ENCODE measurements around the gene WDFY4. TPM values are rescaled to one million over a fixed set of nuclear protein-coding genes. Genes with fewer than 3 reads are reported as not detected.
A peak's percentile ranks its signal among the peaks of the same experiment; 100 is the strongest.

Gene WDFY4
- total and polyA plus RNA-seq, 2 experiments from 2014 or later, result not detected

GRCh38 chr10:48981310-48981907, 296.7 kb downstream of the WDFY4 start:
- Histone ChIP-seq H3K4me3 (no peak overlapping the region), H3K9ac (no peak overlapping the region), H3K9me2 (ENCODE audit: insufficient read depth) (no peaks in the 10 kb centered on the region), H3K4me2 (ENCODE audit: unreplicated experiment) (no peak overlapping the region), H3K79me2 (ENCODE audit: insufficient read depth) (no peaks in the 10 kb centered on the region), H3K27me3 (replicated peaks; ENCODE audit: insufficient read depth) (peaks cover 16% of the 10 kb centered on the region; the same call in 1 of the 2 replicates), H3K27ac (no peak overlapping the region), H3K4me1 (ENCODE audit: insufficient read depth) (no peaks in the 10 kb centered on the region), H3K36me3 (ENCODE audit: low read depth) (no peaks in the 10 kb centered on the region), H3F3A (ENCODE audit: insufficient read depth) (no peaks in the 10 kb centered on the region), H2AFZ (no peak overlapping the region), H3K9me3 (ENCODE audit: low read depth) (no peaks in the 10 kb centered on the region), H4K20me1 (ENCODE audit: insufficient read depth) (no peaks in the 10 kb centered on the region)
- 21 to 23% methylated on average over 11 to 12 of the region's 12 CpGs for WGBS, 2 experiments (ENCODE audit: low coverage in 1 of 2, low lambda C conversion rate in 2 of 2, missing lambda C conversion rate in 2 of 2)
- in situ Hi-C loops (cut with MboI), result no loop called here
- TF ChIP-seq EZH2phosphoT487 (IDR thresholded peaks at IDR 0.05; ENCODE audit: insufficient read depth, low read depth) (no peak), EZH2 (IDR thresholded peaks at IDR 0.05; ENCODE audit: insufficient read depth, poor library complexity, severe bottlenecking) (no peak)
- DNase-seq, result peak; percentile 66

DNA sequence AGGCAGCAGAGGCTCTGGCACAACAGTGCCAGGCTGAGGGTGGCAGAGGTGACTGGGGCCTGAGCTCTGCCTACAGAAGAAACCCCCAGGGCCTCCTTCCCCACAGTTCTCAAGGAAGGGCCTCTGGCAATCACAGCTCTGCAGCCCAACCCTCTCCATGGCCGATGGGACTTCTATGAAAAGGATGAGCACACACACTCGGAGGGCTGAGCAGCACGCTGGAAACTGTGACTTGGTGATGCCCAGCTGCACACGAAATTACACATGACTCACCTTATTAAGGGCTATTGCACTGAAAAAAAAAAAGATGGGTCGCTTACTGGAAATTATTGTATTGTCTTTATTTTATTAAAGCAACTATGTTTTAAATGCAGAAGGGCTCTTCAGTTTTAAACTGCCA, 297.9 kb downstream of the WDFY4 start:
- H3K4me3 ChIP-seq, result no peak overlapping the region
- H3K79me2 ChIP-seq (ENCODE audit: insufficient read depth), result no peaks in the 10 kb centered on the region
- peak; percentile 36 for DNase-seq
- H3K27ac ChIP-seq, result no peak overlapping the region
- H3F3A ChIP-seq (ENCODE audit: insufficient read depth), result no peaks in the 10 kb centered on the region
- in situ Hi-C loops (cut with MboI), result no loop called here
- H3K9ac ChIP-seq, result no peak overlapping the region
- H3K27me3 ChIP-seq (replicated peaks; ENCODE audit: insufficient read depth), result peaks cover 16% of the 10 kb centered on the region; the same call in 1 of the 2 replicates
- H2AFZ ChIP-seq, result no peak overlapping the region
- 41 to 51% methylated on average over 5 of the region's 5 CpGs for WGBS, 2 experiments (ENCODE audit: low coverage in 1 of 2, low lambda C conversion rate in 2 of 2, missing lambda C conversion rate in 2 of 2)
- no peaks in the 10 kb centered on the region for H3K9me2 ChIP-seq (ENCODE audit: insufficient read depth)
- no peaks in the 10 kb centered on the region for H3K36me3 ChIP-seq (ENCODE audit: low read depth)
- no peaks in the 10 kb centered on the region for H3K4me1 ChIP-seq (ENCODE audit: insufficient read depth)
- no peak overlapping the region for H3K4me2 ChIP-seq (ENCODE audit: unreplicated experiment)
- H4K20me1 ChIP-seq (ENCODE audit: insufficient read depth), result no peaks in the 10 kb centered on the region
- H3K9me3 ChIP-seq (ENCODE audit: low read depth), result no peaks in the 10 kb centered on the region
- TF ChIP-seq EZH2phosphoT487 (IDR thresholded peaks at IDR 0.05; ENCODE audit: insufficient read depth, low read depth), result no peak
- no peak for TF ChIP-seq EZH2 (IDR thresholded peaks at IDR 0.05; ENCODE audit: insufficient read depth, poor library complexity, severe bottlenecking)

DNA sequence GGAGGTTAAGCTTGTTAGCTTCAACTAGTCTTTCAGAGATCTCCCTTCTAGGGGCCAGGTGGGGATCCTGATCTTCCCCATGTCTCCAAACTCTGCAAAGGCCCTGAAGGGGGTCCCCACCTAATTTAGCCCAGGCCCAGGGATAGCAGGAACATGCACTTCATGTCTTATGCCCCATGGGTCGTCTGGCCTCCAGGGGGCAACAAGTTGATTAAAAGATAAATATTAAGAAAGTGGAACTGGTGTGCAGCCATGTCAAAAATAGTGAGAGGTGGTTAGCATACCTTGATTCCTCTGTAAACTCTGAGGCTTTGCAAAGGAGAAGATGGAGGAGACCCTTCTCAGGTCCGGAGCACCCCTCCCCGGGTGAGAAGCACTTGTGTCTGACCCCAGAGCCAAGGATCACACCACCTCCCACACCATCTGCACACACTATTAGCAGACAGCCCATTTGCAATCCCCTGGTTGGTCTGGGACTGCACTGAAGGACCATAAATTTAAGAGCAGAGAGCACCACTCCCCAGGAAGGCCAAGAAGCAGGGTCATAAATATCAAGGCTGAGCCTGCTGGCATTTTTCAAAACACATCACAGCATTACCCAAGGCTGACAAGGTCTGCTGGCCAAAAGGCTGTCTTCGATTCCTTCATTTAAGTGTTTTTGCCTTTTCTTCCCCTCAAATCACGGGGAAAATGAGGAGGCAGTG, 299.1 kb downstream of the WDFY4 start:
- no peak for DNase-seq
- Histone ChIP-seq H4K20me1 (ENCODE audit: insufficient read depth) (no peaks in the 10 kb centered on the region), H3K9me2 (ENCODE audit: insufficient read depth) (no peaks in the 10 kb centered on the region), H3K4me1 (ENCODE audit: insufficient read depth) (no peaks in the 10 kb centered on the region), H3K36me3 (ENCODE audit: low read depth) (no peaks in the 10 kb centered on the region), H3K27ac (no peak overlapping the region), H3K4me2 (ENCODE audit: unreplicated experiment) (no peak overlapping the region), H3K79me2 (ENCODE audit: insufficient read depth) (no peaks in the 10 kb centered on the region), H3F3A (ENCODE audit: insufficient read depth) (no peaks in the 10 kb centered on the region), H3K9me3 (ENCODE audit: low read depth) (no peaks in the 10 kb centered on the region), H3K9ac (no peak overlapping the region), H3K4me3 (no peak overlapping the region), H2AFZ (no peak overlapping the region), H3K27me3 (replicated peaks; ENCODE audit: insufficient read depth) (peaks cover 12% of the 10 kb centered on the region; the same call in 1 of the 2 replicates)
- WGBS, 2 experiments (ENCODE audit: low coverage in 1 of 2, low lambda C conversion rate in 2 of 2, missing lambda C conversion rate in 2 of 2), result 38 to 40% methylated on average over 5 of the region's 5 CpGs
- TF ChIP-seq EZH2phosphoT487 (IDR thresholded peaks at IDR 0.05; ENCODE audit: insufficient read depth, low read depth), result no peak
- in situ Hi-C loops (cut with MboI), result no loop called here

DNA sequence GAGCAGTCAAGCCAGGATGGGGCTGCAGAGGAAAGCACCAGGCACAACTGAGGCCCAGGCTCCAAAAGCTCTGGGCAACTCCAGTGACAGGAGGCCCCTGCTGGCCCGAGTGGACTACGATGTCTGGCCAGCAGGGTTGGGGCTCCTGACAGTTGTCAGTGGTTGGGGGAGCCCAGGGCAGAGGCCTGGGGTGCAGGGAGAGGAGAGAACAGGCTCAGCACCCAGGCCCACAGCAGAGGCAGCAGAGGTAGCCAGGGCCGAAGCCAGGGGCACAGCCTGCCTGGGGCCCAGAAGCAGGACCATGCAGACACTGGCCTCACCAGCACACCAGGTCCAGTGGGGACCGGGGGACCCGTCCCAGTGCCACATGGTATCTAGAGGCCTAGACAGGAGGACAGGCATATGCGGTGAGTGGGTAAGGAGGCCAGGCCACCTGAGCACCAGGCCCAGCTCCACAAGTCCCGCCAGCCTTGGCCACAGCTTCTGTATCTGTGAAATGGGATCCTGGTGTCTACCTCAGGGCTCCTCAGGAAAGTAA, 301.0 kb downstream of the WDFY4 start:
- H3K36me3 ChIP-seq (ENCODE audit: low read depth), result no peaks in the 10 kb centered on the region
- in situ Hi-C loops (cut with MboI), result no loop called here
- peaks cover under 1% of the 10 kb centered on the region; the same call in 1 of the 2 replicates for H3K27me3 ChIP-seq (replicated peaks; ENCODE audit: insufficient read depth)
- no peaks in the 10 kb centered on the region for H3K79me2 ChIP-seq (ENCODE audit: insufficient read depth)
- H2AFZ ChIP-seq, result no peak overlapping the region
- H3K4me2 ChIP-seq (ENCODE audit: unreplicated experiment), result no peak overlapping the region
- H3K4me3 ChIP-seq, result no peak overlapping the region
- H4K20me1 ChIP-seq (ENCODE audit: insufficient read depth), result no peaks in the 10 kb centered on the region
- no peaks in the 10 kb centered on the region for H3K4me1 ChIP-seq (ENCODE audit: insufficient read depth)
- no peak overlapping the region for H3K9ac ChIP-seq
- no peaks in the 10 kb centered on the region for H3F3A ChIP-seq (ENCODE audit: insufficient read depth)
- no peak for DNase-seq
- H3K27ac ChIP-seq, result no peak overlapping the region
- H3K9me2 ChIP-seq (ENCODE audit: insufficient read depth), result no peaks in the 10 kb centered on the region
- 69 to 74% methylated on average over 7 of the region's 7 CpGs for WGBS, 2 experiments (ENCODE audit: low coverage in 1 of 2, low lambda C conversion rate in 2 of 2, missing lambda C conversion rate in 2 of 2)
- TF ChIP-seq EZH2 (IDR thresholded peaks at IDR 0.05; ENCODE audit: insufficient read depth, poor library complexity, severe bottlenecking) (no peak), EZH2phosphoT487 (IDR thresholded peaks at IDR 0.05; ENCODE audit: insufficient read depth, low read depth) (no peak)
- no peaks in the 10 kb centered on the region for H3K9me3 ChIP-seq (ENCODE audit: low read depth)
